H1 (cell line): ENCODE results near the gene ITIH4. TPM values are rescaled to one million over a fixed set of nuclear protein-coding genes. Genes with fewer than 3 reads are reported as not detected.

Source experiments
- CTCF ChIA-PET: fragments of 300-600 bp; sonication (Branson Sonifier 250); formaldehyde crosslinking; loops from one replicate; lab custom pipeline; 2021; ENCODE audit not compliant: partially characterized antibody; lab: Charles Lee
- POLR2A ChIA-PET: fragments of 300-600 bp; sonication (Branson Sonifier 250); formaldehyde crosslinking; loops from one replicate; lab custom pipeline; 2021; ENCODE audit warnings: inconsistent platforms; ENCODE audit not compliant: partially characterized antibody; lab: Charles Lee
- DNase-seq, 2 experiments: peaks; one replicate each; pipeline versions ENCODE4 v3.0.0 to v3.0.0-alpha.2; 2010 to 2022; ENCODE audit warnings: low spot score in 2 of 2, low read depth in 1 of 2, mixed read lengths in 1 of 2
- FAIRE-seq: peaks from 2 replicates; lab custom pipeline; 2011; peaks lifted over from hg19 to GRCh38; lab: Jason Lieb, UNC
- H2AFZ ChIP-seq: 2 replicates; pipeline ENCODE4 v1.8.1; 2012; ENCODE audit warnings: low read length, inconsistent platforms
- H2AK5ac ChIP-seq: 2 replicates; pipeline ENCODE4 v1.6.1; 2013; ENCODE audit warnings: low read depth, low read length
- H2BK120ac ChIP-seq: replicated peaks from 2 replicates; pipeline ENCODE3; 2013; ENCODE audit warnings: low read depth, low read length, inconsistent platforms
- H2BK12ac ChIP-seq: 2 replicates; pipeline ENCODE4 v1.6.1; 2013; ENCODE audit warnings: low read depth, low read length
- H2BK15ac ChIP-seq: 2 replicates; pipeline ENCODE4 v1.6.1; 2013; ENCODE audit warnings: low read length
- H2BK20ac ChIP-seq: 2 replicates; pipeline ENCODE4 v1.6.1; 2013; ENCODE audit warnings: low read length
- H2BK5ac ChIP-seq: 2 replicates; pipeline ENCODE4 v1.6.1; 2013; ENCODE audit warnings: low read depth, low read length
- H3K14ac ChIP-seq: 2 replicates; pipeline ENCODE4 v1.6.1; 2013; ENCODE audit warnings: inconsistent platforms; ENCODE audit not compliant: insufficient read length
- H3K18ac ChIP-seq: 2 replicates; pipeline ENCODE4 v1.6.1; 2013; ENCODE audit warnings: low read length; ENCODE audit errors: extremely low read depth
- H3K23ac ChIP-seq: 2 replicates; pipeline ENCODE4 v1.6.1; 2013; ENCODE audit warnings: inconsistent platforms; ENCODE audit not compliant: insufficient read length
- H3K23me2 ChIP-seq: 2 replicates; pipeline ENCODE4 v1.6.1; 2013; ENCODE audit warnings: low read depth, low read length
- H3K27ac ChIP-seq: 2 replicates; pipeline ENCODE4 v1.6.1; 2011; ENCODE audit warnings: low read depth, low read length, inconsistent platforms
- H3K27me3 ChIP-seq, 4 experiments: replicated peaks in 1 of 4; 1 replicate in 1 of 4; 2 replicates in 3 of 4; pipeline versions ENCODE4 v1.6.1 to v1.8.1; 2011 to 2013; ENCODE audit warnings: low read length in 3 of 4, mild to moderate bottlenecking in 3 of 4, inconsistent platforms in 2 of 4, mixed read lengths in 2 of 4, moderate library complexity in 1 of 4; ENCODE audit not compliant: control insufficient read depth in 3 of 4, insufficient read depth in 3 of 4; ENCODE audit errors: extremely low read depth in 1 of 4
- H3K36me3 ChIP-seq, 4 experiments: 2 replicates each; pipeline versions ENCODE4 v1.6.1 to v1.8.1; 2011 to 2013; ENCODE audit warnings: mild to moderate bottlenecking in 4 of 4, low read length in 3 of 4, moderate library complexity in 2 of 4, control low read depth in 1 of 4, inconsistent platforms in 1 of 4; ENCODE audit not compliant: insufficient read depth in 4 of 4, control insufficient read depth in 2 of 4
- H3K4ac ChIP-seq: replicated peaks from 2 replicates; pipeline ENCODE3; 2013; ENCODE audit warnings: low read length, low read depth, mixed read lengths, inconsistent platforms; ENCODE audit not compliant: insufficient read length
- H3K4me1 ChIP-seq, 4 experiments: replicated peaks in 1 of 4; 1 replicate in 1 of 4; 2 replicates in 3 of 4; pipeline versions ENCODE4 v1.6.1 to v1.8.1; 2011 to 2013; ENCODE audit warnings: low read length in 3 of 4, inconsistent platforms in 2 of 4, mixed read lengths in 1 of 4; ENCODE audit not compliant: insufficient read depth in 4 of 4, control insufficient read depth in 3 of 4
- H3K4me2 ChIP-seq, 2 experiments: 2 replicates each; pipeline versions ENCODE4 v1.6.1 to v1.8.1; 2011 to 2013; ENCODE audit warnings: low read depth in 2 of 2, low read length in 2 of 2, control low read depth in 1 of 2, inconsistent platforms in 1 of 2, mild to moderate bottlenecking in 1 of 2; ENCODE audit not compliant: insufficient read depth in 1 of 2
- H3K4me3 ChIP-seq, 4 experiments: fragments of 200-600, 300-600 bp in 1 of 4; sonication (generic), shearing (Covaris generic), sonication (Bioruptor Twin) in 1 of 4; 2 replicates each; pipeline versions ENCODE4 v1.5.1 to v1.8.1; 2011 to 2016; ENCODE audit warnings: low read length in 4 of 4, low read depth in 3 of 4, control low read depth in 2 of 4, inconsistent platforms in 2 of 4, mild to moderate bottlenecking in 2 of 4, mixed read lengths in 1 of 4, moderate library complexity in 1 of 4; ENCODE audit not compliant: insufficient read depth in 2 of 4; ENCODE audit errors: extremely low read depth in 1 of 4
- H3K56ac ChIP-seq: replicated peaks from 2 replicates; pipeline ENCODE3; 2013; ENCODE audit warnings: low read depth, mild to moderate bottlenecking, mixed read lengths, low read length, inconsistent platforms; ENCODE audit not compliant: insufficient read length
- H3K79me1 ChIP-seq: 2 replicates; pipeline ENCODE4 v1.6.1; 2013; ENCODE audit warnings: low read depth, low read length, control low read depth
- H3K79me2 ChIP-seq, 2 experiments: 2 replicates each; pipeline versions ENCODE4 v1.6.1 to v1.8.1; 2012 to 2013; ENCODE audit warnings: low read length in 2 of 2, mild to moderate bottlenecking in 2 of 2, inconsistent platforms in 1 of 2; ENCODE audit not compliant: insufficient read depth in 2 of 2, control insufficient read depth in 1 of 2
- H3K9ac ChIP-seq, 4 experiments: replicated peaks in 1 of 4; 1 replicate in 1 of 4; 2 replicates in 3 of 4; pipeline versions ENCODE4 v1.6.1 to v1.8.1; 2011 to 2013; ENCODE audit warnings: low read depth in 3 of 4, low read length in 3 of 4, control low read depth in 2 of 4, mild to moderate bottlenecking in 2 of 4, moderate library complexity in 2 of 4, inconsistent platforms in 1 of 4; ENCODE audit errors: extremely low read depth in 1 of 4
- H3K9me3 ChIP-seq, 2 experiments: 2 replicates each; pipeline versions ENCODE4 v1.6.1 to v1.8.1; 2012 to 2013; ENCODE audit warnings: mild to moderate bottlenecking in 2 of 2, moderate library complexity in 2 of 2, control low read depth in 1 of 2, inconsistent platforms in 1 of 2, low read depth in 1 of 2, low read length in 1 of 2, mixed read lengths in 1 of 2; ENCODE audit not compliant: insufficient read depth in 2 of 2
- H4K20me1 ChIP-seq, 2 experiments: replicated peaks in 1 of 2; 2 replicates each; pipeline versions ENCODE3 to v1.8.1; 2011 to 2013; ENCODE audit warnings: inconsistent platforms in 2 of 2, low read length in 2 of 2, mild to moderate bottlenecking in 1 of 2; ENCODE audit not compliant: insufficient read depth in 2 of 2, control insufficient read depth in 1 of 2
- H4K5ac ChIP-seq: 2 replicates; pipeline ENCODE4 v1.6.1; 2013; ENCODE audit warnings: low read length, low read depth, mixed read lengths, inconsistent platforms; ENCODE audit not compliant: insufficient read length
- H4K8ac ChIP-seq: 2 replicates; pipeline ENCODE4 v1.8.0; 2013; ENCODE audit warnings: mild to moderate bottlenecking, moderate library complexity, low read length, inconsistent platforms; ENCODE audit not compliant: insufficient read depth; ENCODE audit errors: extremely low read depth
- H4K91ac ChIP-seq: replicated peaks from 2 replicates; pipeline ENCODE3; 2013; ENCODE audit warnings: low read length, mixed read lengths, inconsistent platforms; ENCODE audit not compliant: insufficient read length
- ASH2L ChIP-seq: fragments of 200-600, 300-600 bp; sonication (generic); IDR thresholded peaks from one replicate; pipeline ENCODE4 v1.7.1; 2017; ENCODE audit warnings: low read length
- ATF2 ChIP-seq: IDR thresholded peaks from 2 replicates; pipeline ENCODE4 v1.6.1; 2012; ENCODE audit warnings: low read length, inconsistent platforms
- CBX5 ChIP-seq: fragments of 300-800, 300-1000 bp; sonication (generic); IDR thresholded peaks from 2 replicates; pipeline ENCODE4 v1.7.1; 2016; ENCODE audit warnings: antibody characterized with exemption, low read length, low read depth
- CTBP2 ChIP-seq: IDR thresholded peaks from 2 replicates; pipeline ENCODE4 v1.7.0; 2011; ENCODE audit warnings: borderline replicate concordance, mild to moderate bottlenecking, moderate library complexity, mixed read lengths, low read length; ENCODE audit not compliant: insufficient read depth, insufficient read length
- CTCF ChIP-seq, 3 experiments: IDR thresholded peaks; 1 replicate in 2 of 3; 2 replicates in 1 of 3; pipeline versions ENCODE4 v1.5.1 to v1.6.1; 2011; ENCODE audit warnings: low read length in 3 of 3, mild to moderate bottlenecking in 3 of 3, inconsistent platforms in 2 of 3, low read depth in 1 of 3, moderate library complexity in 1 of 3; ENCODE audit not compliant: insufficient read depth in 1 of 3; ENCODE audit errors: control extremely low read depth in 1 of 3
- MAX ChIP-seq: IDR thresholded peaks from 2 replicates; pipeline ENCODE4 v1.6.1; 2012; ENCODE audit warnings: inconsistent platforms
- RXRA ChIP-seq: IDR thresholded peaks from 2 replicates; pipeline ENCODE4 v1.6.1; 2011; ENCODE audit warnings: low read depth, mild to moderate bottlenecking, low read length, moderate library complexity; ENCODE audit not compliant: insufficient read depth
- SUZ12 ChIP-seq: fragments of 200-600 bp; sonication (generic); IDR thresholded peaks from 2 replicates; pipeline ENCODE4 v1.6.1; 2012; ENCODE audit warnings: mild to moderate bottlenecking, inconsistent platforms, low read length, moderate library complexity, mixed read lengths
- TCF12 ChIP-seq: IDR thresholded peaks from 2 replicates; pipeline ENCODE4 v1.6.1; 2011; ENCODE audit warnings: low read depth, mild to moderate bottlenecking, low read length
- WGBS, 2 experiments: shearing (Covaris generic) in 1 of 2; methylation state at CpG; one replicate each; pipeline versions ENCODE4 v1.1.6 to v1.1.7; 2013 to 2015; ENCODE audit warnings: low lambda C conversion rate in 2 of 2, mixed read lengths in 2 of 2, inconsistent platforms in 1 of 2, low coverage in 1 of 2, missing lambda C conversion rate in 1 of 2; ENCODE audit not compliant: insufficient replicate concordance in 2 of 2, insufficient coverage in 1 of 2, insufficient read length in 1 of 2; ENCODE audit errors: extremely low coverage in 1 of 2, missing lambda C conversion rate in 1 of 2; 5-methylcytosine and 5-hydroxymethylcytosine counted together
- polyA plus RNA-seq, 7 experiments: library from polyadenylated mRNA; depleted of rRNA in 3 of 7; stranded (reverse) in 5 of 7; unstranded in 2 of 7; fragments of >200 nt in 5 of 7; fragments of 200-250 nt in 2 of 7; gene quantifications; 1 replicate in 5 of 7; 2 replicates in 1 of 7; 4 replicates in 1 of 7; pipeline versions ENCODE4 v1.2.1 to v1.2.3, GENCODE V29; 2011 to 2013; ENCODE audit warnings: missing spikeins in 2 of 7, mixed read lengths in 2 of 7
- total RNA-seq: library from RNA; stranded (reverse); fragmentation: NEBNext Ultra II Directional; extraction: Animal tissue kit (Norgen Biotek cat#: 25700); gene quantifications from 2 replicates; pipeline ENCODE4 v1.2.1, GENCODE V29; 2021

Gene ITIH4
- total and polyA plus RNA-seq, 2 of the 8 experiments (the other 6 are each of a cell fraction or from before 2014, with no cell fraction given) = 3.4 to 3.7 TPM

- 57% methylated on average over 3 of the region's 3 CpGs; no CpG with 5 or more reads in 1 of the 2 experiments for WGBS, 2 experiments
- no peak overlapping the region for H3K23ac ChIP-seq
- POLR2A ChIA-PET = interaction anchor here (0.6 kb wide), 1 partner anchor 157 kb away, joined by 3 read pairs; no protein-coding TSS in a partner anchor
- no peak overlapping the region for H2AK5ac ChIP-seq
- FAIRE-seq = peak; percentile 85
- CTCF ChIA-PET = interaction anchor here (0.6 to 3.5 kb wide), 47 partner anchors 9 to 347 kb away, joined by 3 to 35 read pairs (median 4); partner anchors contain the start of gene MUSTN1
- H2AFZ ChIP-seq = no peak overlapping the region
- no peak overlapping the region for H3K27ac ChIP-seq
- no peak overlapping the region for H3K56ac ChIP-seq
- peaks cover 0 to 2% of the 10 kb centered on the region in 2 experiments for H4K20me1 ChIP-seq
- no peaks in the 10 kb centered on the region for H3K79me2 ChIP-seq
- no peaks in the 10 kb centered on the region for H3K4me1 ChIP-seq
- no peaks in the 10 kb centered on the region for H3K79me1 ChIP-seq
- DNase-seq = peak; percentile 53 to 58
- H3K36me3 ChIP-seq = peaks cover 3 to 13% (median 7%) of the 10 kb centered on the region in 4 experiments; a peak in 7 of 8 replicates
- H3K9me3 ChIP-seq = no peaks in the 10 kb centered on the region
- H4K91ac ChIP-seq = no peak overlapping the region
- no peak overlapping the region for H2BK5ac ChIP-seq
- no peak overlapping the region for H4K8ac ChIP-seq
- no peaks in the 10 kb centered on the region for H3K27me3 ChIP-seq
- H2BK12ac ChIP-seq = no peak overlapping the region
- no peak overlapping the region for H4K5ac ChIP-seq
- no peak overlapping the region for H3K14ac ChIP-seq
- H2BK15ac ChIP-seq = no peak overlapping the region
- no peaks in the 10 kb centered on the region for H3K23me2 ChIP-seq
- no peak overlapping the region for H2BK120ac ChIP-seq
- no peak overlapping the region for H3K4ac ChIP-seq
- H3K4me2 ChIP-seq = no peak overlapping the region
- H3K18ac ChIP-seq = no peak overlapping the region
- H2BK20ac ChIP-seq = no peak overlapping the region
- no peak overlapping the region for H3K4me3 ChIP-seq
- no peak overlapping the region; a peak in 1 of 7 replicates for H3K9ac ChIP-seq
- TF ChIP-seq CTBP2 = no peak
- TF ChIP-seq ATF2 = no peak
- TF ChIP-seq MAX = no peak
- TF ChIP-seq ASH2L = no peak
- TF ChIP-seq CTCF (IDR thresholded peaks at IDR 0.05; ENCODE audit: control extremely low read depth in 1 of 3, insufficient read depth in 1 of 3, low read depth in 1 of 3, low read length in 3 of 3) = peak; percentile 66 to 94 (median 92)
- TF ChIP-seq TCF12 = no peak
- TF ChIP-seq SUZ12 = no peak
- TF ChIP-seq RXRA = no peak
- TF ChIP-seq CBX5 = no peak
Measured at GRCh38 chr3:52851348-52851747, 20.9 kb upstream of the ITIH4 start.
